Stimulated activated CD4-positive, alpha-beta T cell treated with anti-CD3 and anti-CD28 coated beads, TNF-alpha, amount 100 ng/mL, for 48 hours (primary cell): Measurements from ENCODE around the gene PHF5A.
"Not testable (repeated sequence)": the region's sequence is repeated elsewhere in the genome, so short reads cannot be mapped to it uniquely, and the experiment has no call there.

Source experiments
- DNase-seq, 3 donors: peaks; one replicate each; pipeline ENCODE4 v3.0.0-alpha.2; 2020; ENCODE audit warnings: low read depth in 3 of 3

PHF5A gene

GRCh38 chr22:41447435-41448188 lies 20.9 kb downstream of the PHF5A start:
- DNase-seq: peak in 2 of 3 donors; percentile 40 to 46

- peak; percentile 90 to 93 (median 90) for DNase-seq
These were observed 21.7 kb downstream of the PHF5A start, which contains the start of gene TOB2 for GRCh38 chr22:41446639-41447434. TOB2 (minus strand) TSS chr22:41446801; CDS start chr22:41437345, 9,456 bp downstream.

GRCh38 chr22:41446057-41446501 lies 22.4 kb downstream of the PHF5A start:
- DNase-seq: no peak

GRCh38 chr22:41445129-41446056 lies 23.1 kb downstream of the PHF5A start:
- DNase-seq: peak in 1 of 3 donors; percentile 25

- DNase-seq: peak; percentile 81 to 85 (median 82)
These were observed 23.9 kb downstream of the PHF5A start for GRCh38 chr22:41444360-41445128.

GRCh38 chr22:41442240-41442792 lies 26.2 kb downstream of the PHF5A start:
- no peak for DNase-seq

- not testable (repeated sequence) for DNase-seq
These were observed 28.0 kb downstream of the PHF5A start for GRCh38 chr22:41440511-41440910.

GRCh38 chr22:41437198-41437597 lies 31.3 kb downstream of the PHF5A start:
- DNase-seq: no peak

- DNase-seq: no peak
These were observed 32.0 kb downstream of the PHF5A start for GRCh38 chr22:41436322-41437113.

GRCh38 chr22:41435560-41435959 lies 32.9 kb downstream of the PHF5A start:
- no peak for DNase-seq

GRCh38 chr22:41434361-41435003 lies 34.0 kb downstream of the PHF5A start:
- DNase-seq: not testable (repeated sequence)

- DNase-seq: not testable (repeated sequence)
These were observed 35.0 kb downstream of the PHF5A start for GRCh38 chr22:41433480-41433879.

GRCh38 chr22:41431656-41432055 lies 36.8 kb downstream of the PHF5A start:
- DNase-seq: no peak

GRCh38 chr22:41429951-41430332 lies 38.5 kb downstream of the PHF5A start:
- DNase-seq: no peak

GRCh38 chr22:41429232-41429950 lies 39.1 kb downstream of the PHF5A start:
- DNase-seq: no peak

GRCh38 chr22:41425660-41426365 lies 42.7 kb downstream of the PHF5A start:
- DNase-seq: no peak

GRCh38 chr22:41418717-41419116 lies 49.8 kb downstream of the PHF5A start:
- no peak for DNase-seq
